CD8-positive, alpha-beta memory T cell (primary cell): ENCODE data around the gene DDX5. TPM values are rescaled to one million over a fixed set of nuclear protein-coding genes. Genes with fewer than 3 reads are reported as not detected.

ENCODE experiments used
- CTCF ChIA-PET: fragments of 350-600 bp; sonication (Branson Sonifier 250); formaldehyde crosslinking; loops from one replicate; lab custom pipeline; 2021; ENCODE audit warnings: antibody characterized with exemption; lab: Charles Lee
- POLR2A ChIA-PET: fragments of 350-600 bp; sonication (Branson Sonifier 250); formaldehyde crosslinking; loops from one replicate; lab custom pipeline; 2021; ENCODE audit warnings: antibody characterized with exemption; lab: Charles Lee
- DNase-seq, 5 donors: peaks; one replicate each; pipeline versions ENCODE4 v3.0.0 to v3.0.0-alpha.2; 2020 to 2022; ENCODE audit warnings: mixed read lengths in 1 of 5
- H3K27ac ChIP-seq: one replicate; pipeline ENCODE4 v1.7.0; 2013; ENCODE audit warnings: low read depth, mild to moderate bottlenecking, low read length, moderate library complexity
- H3K27me3 ChIP-seq: 2 replicates; pipeline ENCODE4 v1.7.0; 2013; ENCODE audit warnings: low read length, mild to moderate bottlenecking; ENCODE audit not compliant: insufficient read depth, poor library complexity, severe bottlenecking
- H3K36me3 ChIP-seq: 2 replicates; pipeline ENCODE4 v1.7.0; 2013; ENCODE audit warnings: mild to moderate bottlenecking, low read length, moderate library complexity; ENCODE audit not compliant: insufficient read depth
- H3K4me1 ChIP-seq: 2 replicates; pipeline ENCODE4 v1.7.0; 2013; ENCODE audit warnings: mild to moderate bottlenecking, low read length, moderate library complexity; ENCODE audit not compliant: insufficient read depth
- H3K4me3 ChIP-seq: 2 replicates; pipeline ENCODE4 v1.7.0; 2013; ENCODE audit warnings: mild to moderate bottlenecking, low read length
- H3K9me3 ChIP-seq: 2 replicates; pipeline ENCODE4 v1.7.0; 2013; ENCODE audit warnings: mild to moderate bottlenecking, low read length
- H3K27ac Mint-ChIP-seq, 8 donors: one replicate each; pipeline ENCODE4 v1.8.0; 2020 to 2021; ENCODE audit warnings: mixed read lengths in 8 of 8, mild to moderate bottlenecking in 6 of 8, inconsistent platforms in 3 of 8, moderate library complexity in 3 of 8
- H3K27me3 Mint-ChIP-seq, 2 donors: one replicate each; pipeline ENCODE4 v1.8.0; 2020 to 2021; ENCODE audit warnings: mixed read lengths in 2 of 2, mild to moderate bottlenecking in 1 of 2, moderate library complexity in 1 of 2
- H3K36me3 Mint-ChIP-seq, 3 donors: one replicate each; pipeline ENCODE4 v1.8.0; 2020 to 2021; ENCODE audit warnings: mixed read lengths in 3 of 3, inconsistent platforms in 1 of 3, mild to moderate bottlenecking in 1 of 3
- H3K4me1 Mint-ChIP-seq, 3 donors: one replicate each; pipeline ENCODE4 v1.8.0; 2020 to 2021; ENCODE audit warnings: mixed read lengths in 3 of 3, inconsistent platforms in 1 of 3, mild to moderate bottlenecking in 1 of 3
- H3K4me3 Mint-ChIP-seq, 7 donors: one replicate each; pipeline ENCODE4 v1.8.0; 2020 to 2021; ENCODE audit warnings: mixed read lengths in 7 of 7, mild to moderate bottlenecking in 6 of 7, moderate library complexity in 4 of 7, inconsistent platforms in 2 of 7
- H3K9me3 Mint-ChIP-seq, 5 donors: one replicate each; pipeline ENCODE4 v1.8.0; 2020 to 2022; ENCODE audit warnings: mixed read lengths in 5 of 5, mild to moderate bottlenecking in 3 of 5, moderate library complexity in 2 of 5, inconsistent platforms in 1 of 5
- polyA plus RNA-seq: library from polyadenylated mRNA; unstranded; fragments of 300-500 nt; fragmentation: Illumina TruSeq; gene quantifications from one replicate; pipeline ENCODE4 v1.2.3, GENCODE V29; 2021
- total RNA-seq, 2 experiments: library from RNA; stranded (reverse); gene quantifications; one replicate each; pipeline ENCODE4 v1.2.3, GENCODE V29; 2021

The DDX5 gene
- total and polyA plus RNA-seq, 3 experiments from 2014 or later: 855 to 1,275 (median 861) TPM

DNA sequence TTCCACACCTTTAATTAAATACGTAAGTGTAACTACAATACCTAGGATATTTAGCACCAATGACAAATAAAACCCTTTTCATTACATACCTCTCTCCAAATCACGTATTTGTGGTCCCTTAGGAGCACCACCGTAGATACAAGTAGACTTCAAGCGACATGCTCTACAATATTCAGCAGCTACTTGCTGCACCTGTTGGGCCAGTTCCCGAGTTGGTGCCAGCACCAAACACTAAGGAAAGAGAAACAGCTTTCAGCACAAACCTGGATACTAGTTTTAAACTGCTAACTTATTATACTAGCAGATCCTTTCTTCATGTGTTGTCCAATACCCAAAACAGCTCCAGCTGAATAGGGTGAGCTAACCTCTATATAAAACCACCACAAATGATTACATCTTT lies 2.7 kb downstream of the DDX5 start:
- Histone ChIP-seq H3K4me1 (peaks cover 57% of the 10 kb centered on the region), H3K27me3 (no peaks in the 10 kb centered on the region), H3K36me3 (peaks cover 67% of the 10 kb centered on the region), H3K4me3 (no peak overlapping the region), H3K9me3 (no peaks in the 10 kb centered on the region), H3K27ac (no peak overlapping the region)
- Mint-ChIP-seq H3K27me3 (peaks cover 0 to 27% of the 10 kb centered on the region in 2 donors), H3K4me1 (peaks cover 63 to 82% (median 77%) of the 10 kb centered on the region in 3 donors), H3K4me3 (peak overlapping the region; percentile 28 to 100 (median 99)), H3K9me3 (peaks cover 0 to 3% (median 2%) of the 10 kb centered on the region in 5 donors), H3K36me3 (peaks cover 42 to 92% (median 56%) of the 10 kb centered on the region in 3 donors), H3K27ac (peak overlapping the region in 7 of 8 donors; percentile 2 to 99 (median 77))
- ChIA-PET CTCF (interaction anchor here (0.6 to 1.6 kb wide), 3 partner anchors 13 to 22 kb away, joined by 3 to 4 read pairs (median 3); no protein-coding TSS in a partner anchor), POLR2A (interaction anchor here (3.4 kb wide), 1 partner anchor 11 kb away, joined by 18 read pairs; no protein-coding TSS in a partner anchor)
- no peak for DNase-seq

DNA sequence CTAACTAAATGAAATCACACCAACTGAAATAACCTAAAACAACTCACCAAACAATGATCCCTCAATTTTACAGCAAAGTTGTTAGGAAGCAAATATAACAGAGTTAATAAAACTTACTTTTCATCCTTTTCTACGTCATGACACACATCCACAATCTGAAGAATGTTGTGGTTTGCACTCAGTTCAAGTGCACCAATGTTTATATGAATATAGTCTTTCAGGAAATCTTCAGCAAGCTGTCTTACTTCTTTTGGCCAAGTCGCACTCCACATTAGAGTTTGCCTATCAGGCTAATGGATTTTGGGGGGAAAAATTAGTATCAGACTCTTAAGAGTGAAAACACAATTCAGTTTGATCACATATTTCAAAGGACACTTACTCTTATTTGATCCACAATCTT lies 3.3 kb downstream of the DDX5 start:
- peaks cover 0 to 3% (median 2%) of the 10 kb centered on the region in 5 donors for H3K9me3 Mint-ChIP-seq
- Histone ChIP-seq H3K4me1 (peaks cover 57% of the 10 kb centered on the region), H3K27ac (no peak overlapping the region), H3K9me3 (no peaks in the 10 kb centered on the region), H3K4me3 (no peak overlapping the region), H3K36me3 (peaks cover 67% of the 10 kb centered on the region), H3K27me3 (no peaks in the 10 kb centered on the region)
- DNase-seq: no peak
- H3K4me1 Mint-ChIP-seq: peaks cover 61 to 82% (median 77%) of the 10 kb centered on the region in 3 donors
- ChIA-PET CTCF (interaction anchor here (0.6 to 1.6 kb wide), 3 partner anchors 12 to 83 kb away, joined by 3 to 4 read pairs (median 4); no protein-coding TSS in a partner anchor), POLR2A (interaction anchor here (3.4 kb wide), 1 partner anchor 10 kb away, joined by 18 read pairs; no protein-coding TSS in a partner anchor)
- H3K36me3 Mint-ChIP-seq: peaks cover 42 to 96% (median 56%) of the 10 kb centered on the region in 3 donors
- peaks cover 0 to 27% of the 10 kb centered on the region in 2 donors for H3K27me3 Mint-ChIP-seq
- H3K27ac Mint-ChIP-seq: peak overlapping the region in 7 of 8 donors; percentile 40 to 99 (median 70)
- peak overlapping the region in 5 of 7 donors; percentile 20 to 100 (median 36) for H3K4me3 Mint-ChIP-seq

DNA sequence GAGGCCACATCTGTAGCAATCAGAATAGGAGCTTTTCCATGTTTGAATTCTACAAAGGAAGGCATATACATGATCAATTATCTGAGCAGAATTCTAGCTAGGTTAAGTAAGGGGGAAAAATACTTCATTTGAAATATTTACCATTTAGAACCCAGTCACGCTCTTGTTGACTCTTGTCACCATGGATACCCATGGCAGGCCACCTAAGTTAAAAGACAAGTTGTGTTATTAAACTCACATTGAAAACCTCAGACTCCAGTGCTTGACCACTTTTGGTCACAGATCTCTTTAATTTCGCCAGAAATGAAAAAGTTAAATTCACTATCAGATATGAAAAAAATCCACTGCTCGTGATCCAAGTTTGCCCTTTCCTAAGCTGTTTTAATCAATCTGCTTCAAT lies 4.1 kb downstream of the DDX5 start:
- Mint-ChIP-seq H3K27me3 (peaks cover 0 to 32% of the 10 kb centered on the region in 2 donors), H3K9me3 (peaks cover 0 to 3% (median 2%) of the 10 kb centered on the region in 5 donors), H3K4me3 (peak overlapping the region in 5 of 7 donors; percentile 5 to 100 (median 24)), H3K36me3 (peaks cover 42 to 96% (median 54%) of the 10 kb centered on the region in 3 donors), H3K27ac (peak overlapping the region in 6 of 8 donors; percentile 42 to 99 (median 72)), H3K4me1 (peaks cover 65 to 84% (median 80%) of the 10 kb centered on the region in 3 donors)
- peak in 1 of 5 donors; percentile 20 for DNase-seq
- Histone ChIP-seq H3K4me1 (peaks cover 61% of the 10 kb centered on the region), H3K4me3 (no peak overlapping the region), H3K36me3 (peaks cover 67% of the 10 kb centered on the region), H3K27ac (no peak overlapping the region), H3K27me3 (no peaks in the 10 kb centered on the region), H3K9me3 (no peaks in the 10 kb centered on the region)
- ChIA-PET CTCF (interaction anchor here (1.3 kb wide), 1 partner anchor 82 kb away, joined by 4 read pairs; no protein-coding TSS in a partner anchor), POLR2A (no interaction called here)

DNA sequence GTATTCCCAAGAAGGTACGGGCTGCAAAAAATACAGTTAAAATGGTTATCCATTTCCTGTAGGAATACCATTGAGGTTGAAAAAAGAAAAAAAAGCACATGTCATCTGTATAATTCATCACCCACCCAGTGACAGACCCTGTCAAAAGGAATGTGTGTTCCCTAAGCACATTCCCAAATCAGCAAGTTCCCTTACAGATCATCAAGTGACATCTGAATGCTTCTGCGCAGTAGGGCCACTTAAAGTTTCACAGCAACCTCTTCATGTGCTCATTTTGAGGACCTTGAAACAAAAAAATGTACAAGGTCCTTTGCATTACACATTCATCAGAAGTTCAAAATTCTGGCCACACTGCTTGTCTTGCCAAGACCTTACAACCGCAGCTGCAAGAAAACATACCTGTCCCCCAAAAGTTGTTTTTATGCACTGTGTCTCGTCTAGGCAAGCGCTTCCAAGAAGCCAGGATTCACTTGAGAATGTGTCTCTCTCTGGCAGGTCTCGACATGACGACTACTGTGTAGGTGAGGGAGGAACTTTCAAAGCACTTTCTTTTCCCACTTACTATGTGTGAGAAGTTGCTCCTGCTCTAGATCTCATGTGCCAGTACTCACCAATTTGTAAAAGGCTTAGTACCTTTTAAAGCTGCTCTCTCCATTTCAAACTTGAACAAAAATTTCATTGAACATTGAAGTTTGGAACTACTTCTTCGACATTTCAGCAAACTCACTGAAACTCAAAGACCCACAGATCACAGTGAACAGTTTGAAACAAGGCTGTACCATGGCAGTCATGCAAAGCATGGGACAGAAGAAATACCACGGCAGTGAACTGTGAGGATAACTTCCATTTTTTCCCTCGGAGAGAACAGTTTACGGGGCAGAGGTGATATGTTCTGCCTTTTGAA lies 5.0 kb downstream of the DDX5 start:
- Histone ChIP-seq H3K4me1 (peaks cover 66% of the 10 kb centered on the region), H3K27ac (no peak overlapping the region), H3K9me3 (no peaks in the 10 kb centered on the region), H3K4me3 (no peak overlapping the region), H3K36me3 (peaks cover 67% of the 10 kb centered on the region), H3K27me3 (no peaks in the 10 kb centered on the region)
- peak in 1 of 5 donors; percentile 19 for DNase-seq
- H3K36me3 Mint-ChIP-seq: peaks cover 42 to 96% (median 54%) of the 10 kb centered on the region in 3 donors
- ChIA-PET POLR2A (no interaction called here), CTCF (interaction anchor here (1.3 kb wide), 1 partner anchor 81 kb away, joined by 4 read pairs; no protein-coding TSS in a partner anchor)
- peaks cover 74 to 90% (median 87%) of the 10 kb centered on the region in 3 donors for H3K4me1 Mint-ChIP-seq
- H3K27ac Mint-ChIP-seq: peak overlapping the region in 7 of 8 donors; percentile 12 to 99 (median 67)
- H3K9me3 Mint-ChIP-seq: peaks cover 0 to 3% (median 0%) of the 10 kb centered on the region in 5 donors
- peaks cover 0 to 32% of the 10 kb centered on the region in 2 donors for H3K27me3 Mint-ChIP-seq
- H3K4me3 Mint-ChIP-seq: peak overlapping the region in 6 of 7 donors; percentile 8 to 100 (median 18)

DNA sequence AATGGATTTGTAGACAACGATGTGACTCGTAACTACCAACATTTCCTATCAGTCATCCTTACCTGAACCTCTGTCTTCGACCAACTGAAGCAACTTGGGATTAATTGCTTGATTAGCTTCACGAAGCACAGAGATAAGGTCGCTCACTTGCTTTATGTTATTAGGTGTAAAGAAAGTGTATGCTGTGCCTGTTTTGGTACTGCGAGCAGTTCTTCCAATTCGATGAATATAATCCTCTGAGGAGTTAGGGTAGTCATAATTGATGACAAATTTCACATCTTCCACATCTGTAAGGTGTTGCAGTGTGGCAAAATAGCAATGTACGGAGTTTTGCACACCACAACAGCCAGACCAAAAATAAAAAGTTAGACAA lies 5.6 kb downstream of the DDX5 start:
- Histone ChIP-seq H3K27me3 (no peaks in the 10 kb centered on the region), H3K9me3 (no peaks in the 10 kb centered on the region), H3K27ac (no peak overlapping the region), H3K36me3 (peaks cover 67% of the 10 kb centered on the region), H3K4me3 (no peak overlapping the region), H3K4me1 (peaks cover 72% of the 10 kb centered on the region)
- POLR2A ChIA-PET: no interaction called here
- CTCF ChIA-PET: no interaction called here
- peak overlapping the region in 5 of 8 donors; percentile 18 to 99 (median 44) for H3K27ac Mint-ChIP-seq
- DNase-seq: peak in 1 of 5 donors; percentile 14
- peaks cover 77 to 96% (median 93%) of the 10 kb centered on the region in 3 donors for H3K4me1 Mint-ChIP-seq
- H3K9me3 Mint-ChIP-seq: peaks cover 0 to under 1% (median 0%) of the 10 kb centered on the region in 5 donors
- peaks cover 0 to 28% of the 10 kb centered on the region in 2 donors for H3K27me3 Mint-ChIP-seq
- peak overlapping the region in 5 of 7 donors; percentile 9 to 100 (median 33) for H3K4me3 Mint-ChIP-seq
- peaks cover 42 to 92% (median 54%) of the 10 kb centered on the region in 3 donors for H3K36me3 Mint-ChIP-seq

DNA sequence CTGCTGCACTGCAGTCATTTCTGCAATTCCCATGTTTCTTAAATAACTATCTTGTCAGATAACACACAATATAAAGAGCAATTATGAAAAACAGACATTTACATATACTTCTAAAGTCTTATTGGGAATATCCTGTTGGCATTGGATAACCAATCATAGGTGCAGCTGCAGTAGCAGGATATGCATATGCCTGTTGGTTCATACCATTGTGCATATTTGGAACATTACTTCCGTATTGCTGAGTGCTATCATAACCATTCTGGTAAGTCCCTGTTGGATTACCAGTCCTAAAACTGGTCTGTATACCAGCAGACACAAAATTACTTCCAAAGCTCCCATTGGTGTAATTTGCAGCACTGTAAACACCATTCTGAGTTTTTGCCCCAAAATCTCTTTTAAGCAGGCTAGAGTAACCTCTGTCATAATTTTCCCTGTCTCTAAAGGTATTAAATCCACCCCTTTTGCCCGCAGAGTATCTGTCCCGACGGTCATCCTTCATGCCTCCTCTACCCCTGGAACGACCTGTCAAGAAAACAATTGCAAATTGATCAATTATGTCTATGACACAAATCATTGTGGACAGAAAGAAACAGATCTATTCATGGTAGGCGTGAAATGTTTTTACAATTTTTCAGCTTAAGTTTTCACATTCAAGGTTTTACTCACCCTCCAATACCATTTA lies 6.1 kb downstream of the DDX5 start:
- no peak overlapping the region for H3K4me3 ChIP-seq
- H3K27ac ChIP-seq: no peak overlapping the region
- ChIA-PET POLR2A (interaction anchor here (1.0 kb wide), 1 partner anchor 80 kb away, joined by 3 read pairs; no protein-coding TSS in a partner anchor), CTCF (no interaction called here)
- peak overlapping the region in 6 of 8 donors; percentile 9 to 99 (median 54) for H3K27ac Mint-ChIP-seq
- H3K36me3 Mint-ChIP-seq: peaks cover 40 to 88% (median 52%) of the 10 kb centered on the region in 3 donors
- peaks cover 0 to 25% of the 10 kb centered on the region in 2 donors for H3K27me3 Mint-ChIP-seq
- no peaks in the 10 kb centered on the region for H3K9me3 Mint-ChIP-seq
- H3K27me3 ChIP-seq: no peaks in the 10 kb centered on the region
- peaks cover 77 to 98% (median 97%) of the 10 kb centered on the region in 3 donors for H3K4me1 Mint-ChIP-seq
- H3K4me1 ChIP-seq: peaks cover 77% of the 10 kb centered on the region
- H3K36me3 ChIP-seq: peaks cover 65% of the 10 kb centered on the region
- DNase-seq: peak in 1 of 5 donors; percentile 21
- peak overlapping the region in 5 of 7 donors; percentile 2 to 100 (median 33) for H3K4me3 Mint-ChIP-seq
- H3K9me3 ChIP-seq: no peaks in the 10 kb centered on the region
